ENCODE results near the gene SHC4. TPM values are rescaled to one million over a fixed set of nuclear protein-coding genes. Genes with fewer than 3 reads are reported as not detected.

The SHC4 gene
- total and polyA plus RNA-seq, 7 experiments from 2014 or later = 1.2 TPM; not detected in 6

DNA sequence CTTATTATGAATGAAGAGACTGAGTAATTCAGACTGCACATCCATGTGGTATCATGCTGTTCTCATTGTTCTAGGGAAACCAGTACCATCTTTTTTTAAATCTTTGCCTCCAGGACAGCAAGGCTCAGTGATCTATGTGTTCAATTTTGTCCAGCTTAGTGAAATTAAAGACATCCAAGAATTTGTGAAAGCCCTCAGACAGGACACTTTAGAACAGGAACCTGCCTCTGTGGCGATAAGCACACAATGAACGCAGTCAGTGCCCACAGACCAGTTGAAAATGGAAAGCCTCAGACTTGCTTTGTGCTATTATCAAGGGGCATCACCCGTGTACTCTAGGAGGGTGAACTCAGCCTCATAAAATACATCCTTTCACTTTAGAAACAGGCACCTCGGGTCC lies 65.7 kb downstream of the SHC4 start:
- peak overlapping the region in 1 of 10 donors; percentile 8 for H3K4me3 Mint-ChIP-seq
- no peak for ATAC-seq
- no peaks in the 10 kb centered on the region for H3K9me3 Mint-ChIP-seq

DNA sequence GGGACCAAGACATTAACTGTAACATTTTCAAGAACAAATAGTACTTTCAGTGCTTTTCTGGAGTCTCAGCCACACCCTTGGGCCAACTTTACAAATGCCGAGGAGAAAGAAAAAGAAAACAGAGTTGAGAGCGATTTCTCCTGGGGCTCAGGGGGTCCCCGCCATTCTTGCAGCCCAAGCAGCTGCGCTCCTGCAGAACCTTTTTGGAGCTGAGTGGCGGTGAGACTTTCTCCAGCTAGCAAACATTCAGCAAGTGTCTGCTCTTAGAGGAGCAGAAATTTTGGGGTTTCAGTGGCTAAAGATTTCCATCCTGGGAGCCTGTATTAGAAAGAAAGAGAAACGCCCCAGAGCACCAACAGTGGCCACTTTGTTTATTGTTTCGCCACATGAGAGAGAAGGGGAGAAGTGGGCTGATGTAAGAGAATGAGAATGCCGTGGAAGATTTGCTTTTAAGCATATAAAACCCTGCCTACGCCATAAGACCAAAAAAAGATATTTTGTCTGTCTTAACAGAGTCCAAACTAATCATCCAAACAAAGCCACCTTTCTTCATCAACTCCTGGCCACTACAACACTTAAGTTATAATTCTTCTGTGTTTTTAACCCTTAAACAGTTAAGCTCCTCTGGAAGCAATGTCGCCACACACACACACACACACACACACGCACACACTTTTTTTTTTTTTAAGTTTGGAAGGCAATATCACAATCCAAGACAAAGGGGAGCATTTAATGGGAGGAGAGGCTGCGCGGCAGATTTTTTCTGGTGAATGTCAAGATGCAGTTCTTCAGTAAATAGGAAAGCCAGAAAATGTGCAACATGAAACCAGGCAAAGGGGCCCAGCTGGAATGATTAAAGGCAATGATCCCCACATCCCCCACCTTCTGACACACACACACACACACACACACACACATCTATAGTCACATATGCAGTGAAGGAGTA lies 66.6 kb downstream of the SHC4 start:
- H3K36me3 Mint-ChIP-seq = peaks cover 0 to 3% (median 0%) of the 10 kb centered on the region in 5 donors
- intact Hi-C loops (cut with micrococcal nuclease) = no loop called here
- CTCF ChIA-PET = no interaction called here
- H3K9me3 Mint-ChIP-seq = no peaks in the 10 kb centered on the region
- H3K4me1 Mint-ChIP-seq = peaks cover 0 to 22% (median 0%) of the 10 kb centered on the region in 7 donors
- H3K27ac Mint-ChIP-seq = no peak overlapping the region
- Histone ChIP-seq H3K27me3 (ENCODE audit: control insufficient read depth in 2 of 2, insufficient read depth in 2 of 2, low read length in 2 of 2) (no peaks in the 10 kb centered on the region), H3K4me3 (ENCODE audit: low read length) (no peak overlapping the region), H3K36me3 (ENCODE audit: control insufficient read depth in 2 of 3, insufficient read depth in 3 of 3, low read length in 3 of 3) (no peaks in the 10 kb centered on the region), H3K4me1 (ENCODE audit: control insufficient read depth in 2 of 2, insufficient read depth in 2 of 2, low read length in 2 of 2) (no peaks in the 10 kb centered on the region), H3K9me3 (ENCODE audit: control insufficient read depth in 2 of 3, low read length in 3 of 3) (no peaks in the 10 kb centered on the region), H3K27ac (ENCODE audit: low read depth, low read length) (no peak overlapping the region)
- no peak overlapping the region for H3K4me3 Mint-ChIP-seq
- ATAC-seq (no peak), DNase-seq (no peak)
- POLR2A ChIA-PET = no interaction called here
- peaks cover 2 to 45% (median 27%) of the 10 kb centered on the region in 5 donors for H3K27me3 Mint-ChIP-seq

More for the DNA sequence above, 65.7 kb downstream of the SHC4 start:
- H3K36me3 ChIP-seq (ENCODE audit: control insufficient read depth in 2 of 3, insufficient read depth in 3 of 3, low read length in 3 of 3) = no peaks in the 10 kb centered on the region
- H3K27ac ChIP-seq (ENCODE audit: low read depth, low read length) = no peak overlapping the region
- Mint-ChIP-seq H3K4me1 (peaks cover 0 to 22% (median 0%) of the 10 kb centered on the region in 7 donors), H3K27me3 (peaks cover 2 to 38% (median 25%) of the 10 kb centered on the region in 5 donors), H3K36me3 (peaks cover 0 to 3% (median 0%) of the 10 kb centered on the region in 5 donors), H3K27ac (no peak overlapping the region)
- H3K27me3 ChIP-seq (ENCODE audit: control insufficient read depth in 2 of 2, insufficient read depth in 2 of 2, low read length in 2 of 2) = no peaks in the 10 kb centered on the region
- no peaks in the 10 kb centered on the region for H3K9me3 ChIP-seq (ENCODE audit: control insufficient read depth in 2 of 3, low read length in 3 of 3)
- POLR2A ChIA-PET = no interaction called here
- DNase-seq = no peak
- intact Hi-C loops (cut with micrococcal nuclease) = no loop called here
- no peaks in the 10 kb centered on the region for H3K4me1 ChIP-seq (ENCODE audit: control insufficient read depth in 2 of 2, insufficient read depth in 2 of 2, low read length in 2 of 2)
- H3K4me3 ChIP-seq (ENCODE audit: low read length) = no peak overlapping the region
- CTCF ChIA-PET = interaction anchor here (1.2 kb wide), 1 partner anchor 104 kb away, joined by 3 read pairs; no protein-coding TSS in a partner anchor

DNA sequence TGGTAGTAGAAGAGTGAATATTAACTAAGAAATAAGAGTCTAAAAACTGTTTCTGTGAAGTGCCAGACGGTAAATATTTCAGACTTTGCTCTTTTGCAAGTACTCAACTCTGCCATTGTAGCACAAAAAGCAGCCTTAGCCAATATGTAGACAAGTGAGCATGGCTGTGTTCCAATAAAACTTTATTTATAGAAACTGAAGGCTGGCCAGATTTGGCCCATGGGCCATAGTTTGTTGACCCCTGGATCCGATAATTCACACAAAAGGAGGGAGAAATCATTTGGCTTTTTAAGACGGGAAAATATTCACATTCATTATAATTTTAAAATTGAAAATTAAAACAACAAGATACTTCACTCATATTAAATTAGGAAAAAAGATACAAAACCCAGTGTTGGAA lies 70.4 kb downstream of the SHC4 start:
- Mint-ChIP-seq H3K36me3 (peaks cover 0 to 3% (median 0%) of the 10 kb centered on the region in 5 donors), H3K4me1 (peaks cover 0 to 21% (median 0%) of the 10 kb centered on the region in 7 donors), H3K27ac (no peak overlapping the region), H3K27me3 (peaks cover 2 to 49% (median 26%) of the 10 kb centered on the region in 5 donors), H3K9me3 (no peaks in the 10 kb centered on the region), H3K4me3 (no peak overlapping the region)
- Histone ChIP-seq H3K4me3 (ENCODE audit: low read length) (no peak overlapping the region), H3K36me3 (ENCODE audit: control insufficient read depth in 2 of 3, insufficient read depth in 3 of 3, low read length in 3 of 3) (no peaks in the 10 kb centered on the region), H3K27ac (ENCODE audit: low read depth, low read length) (no peak overlapping the region), H3K4me1 (ENCODE audit: control insufficient read depth in 2 of 2, insufficient read depth in 2 of 2, low read length in 2 of 2) (no peaks in the 10 kb centered on the region), H3K27me3 (ENCODE audit: control insufficient read depth in 2 of 2, insufficient read depth in 2 of 2, low read length in 2 of 2) (no peaks in the 10 kb centered on the region), H3K9me3 (ENCODE audit: control insufficient read depth in 2 of 3, low read length in 3 of 3) (no peaks in the 10 kb centered on the region)
- POLR2A ChIA-PET = interaction anchor here (0.5 kb wide), 1 partner anchor 236 kb away, joined by 4 read pairs; no protein-coding TSS in a partner anchor
- DNase-seq (no peak), ATAC-seq (no peak)
- CTCF ChIA-PET = interaction anchor here (0.6 kb wide), 1 partner anchor 235 kb away, joined by 3 read pairs; no protein-coding TSS in a partner anchor
- intact Hi-C loops (cut with micrococcal nuclease) = loop anchor here in 1 of 2 donors (5.0 kb wide), 1 partner anchor 34 kb away; no protein-coding TSS in a partner anchor

DNA sequence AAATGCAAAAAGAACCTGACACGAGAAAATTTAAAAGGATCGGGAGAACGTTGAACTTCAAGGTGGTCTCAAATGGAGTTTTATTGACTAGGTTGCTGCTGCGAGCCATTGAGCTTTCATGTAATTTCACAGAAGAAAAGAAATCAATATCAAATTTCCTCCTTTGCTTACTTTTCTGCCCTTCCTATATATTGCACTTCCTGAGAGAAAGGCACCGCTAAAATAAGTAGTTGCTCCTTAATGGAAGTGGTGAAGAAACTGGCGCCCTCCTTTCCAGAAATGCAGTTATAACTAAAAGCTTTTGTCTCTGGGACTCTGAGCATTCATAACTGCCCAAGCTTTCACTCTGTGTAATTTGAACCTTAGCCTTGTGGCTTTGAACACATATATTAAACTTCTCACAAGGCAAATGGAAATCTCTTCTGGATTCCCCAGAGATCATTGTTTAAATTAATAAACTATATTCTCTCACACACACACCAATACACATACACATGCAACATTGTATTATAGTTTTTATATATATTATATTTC lies 72.4 kb downstream of the SHC4 start:
- CTCF ChIA-PET = no interaction called here
- no peak overlapping the region for H3K4me3 ChIP-seq (ENCODE audit: low read length)
- no peaks in the 10 kb centered on the region for H3K4me1 ChIP-seq (ENCODE audit: control insufficient read depth in 2 of 2, insufficient read depth in 2 of 2, low read length in 2 of 2)
- H3K9me3 ChIP-seq (ENCODE audit: control insufficient read depth in 2 of 3, low read length in 3 of 3) = no peaks in the 10 kb centered on the region
- POLR2A ChIA-PET = interaction anchor here (0.7 kb wide), 1 partner anchor 423 kb away, joined by 3 read pairs; no protein-coding TSS in a partner anchor
- Mint-ChIP-seq H3K4me1 (peaks cover 0 to 22% (median 0%) of the 10 kb centered on the region in 7 donors), H3K27ac (no peak overlapping the region), H3K36me3 (peaks cover 0 to 1% (median 0%) of the 10 kb centered on the region in 5 donors), H3K4me3 (no peak overlapping the region), H3K9me3 (no peaks in the 10 kb centered on the region), H3K27me3 (peaks cover 2 to 41% (median 22%) of the 10 kb centered on the region in 5 donors)
- no peaks in the 10 kb centered on the region for H3K36me3 ChIP-seq (ENCODE audit: control insufficient read depth in 2 of 3, insufficient read depth in 3 of 3, low read length in 3 of 3)
- H3K27ac ChIP-seq (ENCODE audit: low read depth, low read length) = no peak overlapping the region
- H3K27me3 ChIP-seq (ENCODE audit: control insufficient read depth in 2 of 2, insufficient read depth in 2 of 2, low read length in 2 of 2) = no peaks in the 10 kb centered on the region
- intact Hi-C loops (cut with micrococcal nuclease) = loop anchor here in 1 of 2 donors (5.0 kb wide), 1 partner anchor 36 kb away; no protein-coding TSS in a partner anchor
- DNase-seq (no peak), ATAC-seq (no peak)

DNA sequence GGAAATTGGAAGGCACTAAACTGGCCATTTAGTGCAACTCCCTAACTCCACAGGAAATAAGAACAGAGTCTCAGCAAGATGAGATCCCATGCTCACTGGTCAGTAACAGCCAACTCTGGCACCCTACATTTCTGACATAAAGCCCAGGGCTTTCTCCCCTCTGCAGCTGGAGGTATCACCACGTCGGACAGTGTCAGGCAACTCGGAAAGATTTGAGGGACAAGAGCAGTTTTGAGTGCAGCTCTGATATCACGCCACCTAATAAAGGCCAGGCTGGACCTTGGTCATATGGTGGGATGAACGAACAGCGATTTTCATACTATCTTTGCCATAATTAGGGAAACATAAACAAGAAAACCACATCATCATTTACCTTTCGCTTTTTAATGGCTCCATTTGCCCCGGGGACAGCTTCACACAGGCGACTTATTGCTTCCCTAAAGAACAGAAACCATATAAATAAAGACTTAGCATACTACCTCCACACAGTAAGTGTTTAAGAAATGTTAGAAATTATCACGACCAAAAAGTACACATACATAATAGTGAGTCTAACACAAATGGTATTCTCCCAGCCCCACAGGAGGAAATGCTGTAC lies 73.2 kb downstream of the SHC4 start:
- peaks cover 2 to 38% (median 27%) of the 10 kb centered on the region in 5 donors for H3K27me3 Mint-ChIP-seq
- no peaks in the 10 kb centered on the region for H3K27me3 ChIP-seq (ENCODE audit: control insufficient read depth in 2 of 2, insufficient read depth in 2 of 2, low read length in 2 of 2)

DNA sequence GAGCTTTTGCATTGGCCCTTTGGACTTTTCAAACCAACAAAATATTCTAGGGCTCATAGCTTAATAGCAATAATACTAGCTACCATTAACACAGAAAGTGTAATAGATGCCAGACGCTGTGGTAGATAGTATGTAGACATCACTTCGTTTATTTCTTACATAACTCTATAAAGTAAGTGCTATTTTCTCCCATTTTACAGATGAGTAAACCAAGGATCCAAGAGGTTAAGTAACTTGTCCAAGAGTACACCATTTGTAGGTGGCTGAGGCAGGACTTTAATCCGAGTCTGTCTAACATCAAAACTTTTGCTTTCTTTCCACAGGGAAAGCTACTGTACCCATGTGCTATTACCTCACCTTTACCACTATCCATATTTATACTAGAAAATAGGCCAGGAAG lies 73.8 kb downstream of the SHC4 start:
- Histone ChIP-seq H3K27me3 (ENCODE audit: control insufficient read depth in 2 of 2, insufficient read depth in 2 of 2, low read length in 2 of 2) (no peaks in the 10 kb centered on the region), H3K4me1 (ENCODE audit: control insufficient read depth in 2 of 2, insufficient read depth in 2 of 2, low read length in 2 of 2) (no peaks in the 10 kb centered on the region), H3K36me3 (ENCODE audit: control insufficient read depth in 2 of 3, insufficient read depth in 3 of 3, low read length in 3 of 3) (no peaks in the 10 kb centered on the region), H3K4me3 (ENCODE audit: low read length) (no peak overlapping the region), H3K27ac (ENCODE audit: low read depth, low read length) (no peak overlapping the region), H3K9me3 (ENCODE audit: control insufficient read depth in 2 of 3, low read length in 3 of 3) (no peaks in the 10 kb centered on the region)
- CTCF ChIA-PET = no interaction called here
- Mint-ChIP-seq H3K4me1 (peaks cover 0 to 22% (median 0%) of the 10 kb centered on the region in 7 donors), H3K9me3 (no peaks in the 10 kb centered on the region), H3K27me3 (peaks cover 2 to 35% (median 28%) of the 10 kb centered on the region in 5 donors), H3K4me3 (no peak overlapping the region), H3K36me3 (peaks cover 0 to 1% (median 0%) of the 10 kb centered on the region in 5 donors), H3K27ac (no peak overlapping the region)
- DNase-seq (no peak), ATAC-seq (no peak)
- POLR2A ChIA-PET = interaction anchor here (0.6 kb wide), 1 partner anchor 22 kb away, joined by 3 read pairs; no protein-coding TSS in a partner anchor
- intact Hi-C loops (cut with micrococcal nuclease) = loop anchor here (5.0 kb wide), 2 partner anchors 37 to 698 kb away; partner anchors contain the start of gene CTXN2 (in 1 of the 2)

More for the DNA sequence above, 73.2 kb downstream of the SHC4 start:
- H3K27ac ChIP-seq (ENCODE audit: low read depth, low read length) = no peak overlapping the region
- POLR2A ChIA-PET = interaction anchor here (0.7 kb wide), 1 partner anchor 424 kb away, joined by 3 read pairs; no protein-coding TSS in a partner anchor
- H3K36me3 Mint-ChIP-seq = peaks cover 0 to 1% (median 0%) of the 10 kb centered on the region in 5 donors
- no peak overlapping the region for H3K27ac Mint-ChIP-seq
- no peaks in the 10 kb centered on the region for H3K9me3 ChIP-seq (ENCODE audit: control insufficient read depth in 2 of 3, low read length in 3 of 3)
- ATAC-seq (no peak), DNase-seq (no peak)
- intact Hi-C loops (cut with micrococcal nuclease) = loop anchor here in 1 of 2 donors (5.0 kb wide), 1 partner anchor 37 kb away; no protein-coding TSS in a partner anchor
- no peaks in the 10 kb centered on the region for H3K36me3 ChIP-seq (ENCODE audit: control insufficient read depth in 2 of 3, insufficient read depth in 3 of 3, low read length in 3 of 3)
- H3K4me3 ChIP-seq (ENCODE audit: low read length) = no peak overlapping the region
- H3K4me1 ChIP-seq (ENCODE audit: control insufficient read depth in 2 of 2, insufficient read depth in 2 of 2, low read length in 2 of 2) = no peaks in the 10 kb centered on the region
- H3K4me1 Mint-ChIP-seq = peaks cover 0 to 22% (median 0%) of the 10 kb centered on the region in 7 donors
- H3K4me3 Mint-ChIP-seq = no peak overlapping the region
- H3K9me3 Mint-ChIP-seq = no peaks in the 10 kb centered on the region
- CTCF ChIA-PET = no interaction called here
